CD4-positive, alpha-beta T cell treated with Interferon gamma for 1 hour (primary cell): ENCODE data around the gene TEX30.

Source experiments
- DNase-seq: peaks from one replicate; pipeline ENCODE4 v3.0.0-alpha.2; 2020

TEX30 gene

GRCh38 chr13:102777736-102778135 lies 4.2 kb upstream of the TEX30 start:
- no peak for DNase-seq

- DNase-seq, result no peak
Observed at GRCh38 chr13:102776271-102776670, 2.7 kb upstream of the TEX30 start.

- no peak for DNase-seq
Observed at GRCh38 chr13:102774591-102775520, 1.3 kb upstream of the TEX30 start.

- no peak for DNase-seq
Observed at GRCh38 chr13:102774214-102774568, 605 bp upstream of the TEX30 start.

- no peak for DNase-seq
Observed at GRCh38 chr13:102772042-102772425, 1.6 kb downstream of the TEX30 start.

GRCh38 chr13:102771298-102772041 lies 2.1 kb downstream of the TEX30 start:
- no peak for DNase-seq

- DNase-seq, result no peak
Observed at GRCh38 chr13:102770435-102770834, 3.2 kb downstream of the TEX30 start.

GRCh38 chr13:102769679-102770078 lies 3.9 kb downstream of the TEX30 start:
- no peak for DNase-seq

- DNase-seq, result no peak
Observed at GRCh38 chr13:102768909-102769308, 4.7 kb downstream of the TEX30 start.

GRCh38 chr13:102763741-102764140 lies 9.8 kb downstream of the TEX30 start:
- no peak for DNase-seq

GRCh38 chr13:102761071-102761470 lies 12.5 kb downstream of the TEX30 start:
- DNase-seq, result no peak

GRCh38 chr13:102758842-102759241 lies 14.7 kb downstream of the TEX30 start:
- DNase-seq, result no peak

- DNase-seq, result no peak
Observed at GRCh38 chr13:102757006-102757405, 16.6 kb downstream of the TEX30 start.

GRCh38 chr13:102751886-102752285 lies 21.7 kb downstream of the TEX30 start:
- DNase-seq, result no peak

GRCh38 chr13:102742506-102742905 lies 31.1 kb downstream of the TEX30 start:
- no peak for DNase-seq

- DNase-seq, result no peak
Observed at GRCh38 chr13:102742101-102742500, 31.5 kb downstream of the TEX30 start.

- DNase-seq, result no peak
Observed at GRCh38 chr13:102729560-102730270, 43.9 kb downstream of the TEX30 start.

GRCh38 chr13:102726430-102726829 lies 47.2 kb downstream of the TEX30 start:
- no peak for DNase-seq

- no peak for DNase-seq
Observed at GRCh38 chr13:102724923-102725322, 48.7 kb downstream of the TEX30 start.

- DNase-seq, result no peak
Observed at GRCh38 chr13:102721800-102722231, 51.8 kb downstream of the TEX30 start.

GRCh38 chr13:102718746-102719145 lies 54.8 kb downstream of the TEX30 start:
- DNase-seq, result no peak
